Measurements from ENCODE around the gene SLCO4A1. TPM values are rescaled to one million over a fixed set of nuclear protein-coding genes. Genes with fewer than 3 reads are reported as not detected.

The SLCO4A1 gene
- polyA plus RNA-seq, 1 donor from 2014 or later: 3.4 TPM

GRCh38 chr20:62614085-62614960, 28.0 kb upstream of the SLCO4A1 start:
- Mint-ChIP-seq H3K27me3 (peaks cover 3% of the 10 kb centered on the region), H3K36me3 (peaks cover 2% of the 10 kb centered on the region), H3K4me1 (peaks cover 16 to 24% (median 20%) of the 10 kb centered on the region in 3 donors), H3K9me3 (no peaks in the 10 kb centered on the region), H3K27ac (no peak overlapping the region), H3K4me3 (peak overlapping the region in 1 of 4 donors; percentile 3)

GRCh38 chr20:62614961-62615680, 27.2 kb upstream of the SLCO4A1 start:
- Mint-ChIP-seq H3K4me3 (peak overlapping the region in 1 of 4 donors; percentile 50), H3K4me1 (peaks cover 16 to 24% (median 20%) of the 10 kb centered on the region in 3 donors), H3K27me3 (peaks cover 2% of the 10 kb centered on the region), H3K27ac (no peak overlapping the region), H3K36me3 (peaks cover 2% of the 10 kb centered on the region), H3K9me3 (no peaks in the 10 kb centered on the region)

GRCh38 chr20:62615750-62616251, 26.5 kb upstream of the SLCO4A1 start:
- Mint-ChIP-seq H3K27ac (no peak overlapping the region), H3K4me1 (peaks cover 16 to 24% (median 20%) of the 10 kb centered on the region in 3 donors), H3K4me3 (no peak overlapping the region), H3K36me3 (no peaks in the 10 kb centered on the region), H3K9me3 (no peaks in the 10 kb centered on the region), H3K27me3 (peaks cover 2% of the 10 kb centered on the region)

GRCh38 chr20:62616728-62617621, 25.3 kb upstream of the SLCO4A1 start:
- no peaks in the 10 kb centered on the region for H3K36me3 Mint-ChIP-seq
- H3K27me3 Mint-ChIP-seq: peaks cover 2% of the 10 kb centered on the region
- peaks cover 16 to 24% (median 20%) of the 10 kb centered on the region in 3 donors for H3K4me1 Mint-ChIP-seq
- peak overlapping the region in 2 of 3 donors; percentile 62 to 83 for H3K27ac Mint-ChIP-seq
- no peaks in the 10 kb centered on the region for H3K9me3 Mint-ChIP-seq
- peak overlapping the region in 3 of 4 donors; percentile 69 to 92 (median 82) for H3K4me3 Mint-ChIP-seq

- Mint-ChIP-seq H3K27ac (peak overlapping the region; percentile 73 to 83 (median 78)), H3K4me3 (peak overlapping the region in 3 of 4 donors; percentile 43 to 83 (median 82)), H3K4me1 (peaks cover 16 to 24% (median 20%) of the 10 kb centered on the region in 3 donors), H3K36me3 (no peaks in the 10 kb centered on the region), H3K27me3 (peaks cover 2% of the 10 kb centered on the region), H3K9me3 (no peaks in the 10 kb centered on the region)
These were observed 24.4 kb upstream of the SLCO4A1 start for GRCh38 chr20:62617711-62618483.

- Mint-ChIP-seq H3K36me3 (no peaks in the 10 kb centered on the region), H3K4me1 (peaks cover 21 to 33% (median 28%) of the 10 kb centered on the region in 3 donors)
These were observed 23.4 kb upstream of the SLCO4A1 start for GRCh38 chr20:62618611-62619529.

GRCh38 chr20:62620625-62621024, 21.7 kb upstream of the SLCO4A1 start:
- H3K9me3 Mint-ChIP-seq: no peaks in the 10 kb centered on the region
- H3K36me3 Mint-ChIP-seq: no peaks in the 10 kb centered on the region
- no peaks in the 10 kb centered on the region for H3K27me3 Mint-ChIP-seq
- H3K4me1 Mint-ChIP-seq: peaks cover 22 to 39% (median 32%) of the 10 kb centered on the region in 3 donors
- no peak overlapping the region for H3K27ac Mint-ChIP-seq
- H3K4me3 Mint-ChIP-seq: no peak overlapping the region

More at GRCh38 chr20:62618611-62619529, 23.4 kb upstream of the SLCO4A1 start:
- H3K27ac Mint-ChIP-seq: peak overlapping the region; percentile 57 to 78 (median 74)
- peak overlapping the region in 3 of 4 donors; percentile 43 to 76 (median 76) for H3K4me3 Mint-ChIP-seq
- H3K27me3 Mint-ChIP-seq: peaks cover 2% of the 10 kb centered on the region
- no peaks in the 10 kb centered on the region for H3K9me3 Mint-ChIP-seq

- Mint-ChIP-seq H3K27ac (peak overlapping the region in 1 of 3 donors; percentile 67), H3K36me3 (no peaks in the 10 kb centered on the region), H3K4me3 (peak overlapping the region in 1 of 4 donors; percentile 66), H3K4me1 (peaks cover 22 to 36% (median 32%) of the 10 kb centered on the region in 3 donors), H3K27me3 (no peaks in the 10 kb centered on the region), H3K9me3 (no peaks in the 10 kb centered on the region)
These were observed 20.8 kb upstream of the SLCO4A1 start for GRCh38 chr20:62621251-62622110.

- Mint-ChIP-seq H3K27me3 (no peaks in the 10 kb centered on the region), H3K9me3 (no peaks in the 10 kb centered on the region), H3K27ac (peak overlapping the region in 1 of 3 donors; percentile 77), H3K4me1 (peaks cover 17 to 28% (median 25%) of the 10 kb centered on the region in 3 donors), H3K4me3 (peak overlapping the region in 1 of 4 donors; percentile 22), H3K36me3 (no peaks in the 10 kb centered on the region)
These were observed 20.0 kb upstream of the SLCO4A1 start for GRCh38 chr20:62622178-62622876.

GRCh38 chr20:62622877-62623487, 19.3 kb upstream of the SLCO4A1 start:
- Mint-ChIP-seq H3K9me3 (no peaks in the 10 kb centered on the region), H3K4me3 (peak overlapping the region; percentile 78 to 94 (median 85)), H3K36me3 (no peaks in the 10 kb centered on the region), H3K27ac (peak overlapping the region; percentile 77 to 97 (median 94)), H3K4me1 (peaks cover 15 to 26% (median 24%) of the 10 kb centered on the region in 3 donors), H3K27me3 (no peaks in the 10 kb centered on the region)
